DOHH2 (cell line): ENCODE measurements around the gene LRRN3.

Experiments used
- H3F3A ChIP-seq: fragments of 200-600 bp; sonication (generic), shearing (Covaris generic); 2 replicates; pipeline ENCODE4 v1.6.0; 2016; ENCODE audit warnings: antibody characterized with exemption, mild to moderate bottlenecking; ENCODE audit not compliant: control insufficient read depth, insufficient read depth
- H3K27ac ChIP-seq: fragments of 200-600 bp; sonication (generic); 2 replicates; pipeline ENCODE4 v1.5.1; 2014; ENCODE audit warnings: low read depth, mild to moderate bottlenecking, low read length, moderate library complexity
- H3K27me3 ChIP-seq: fragments of 200-600 bp; sonication (generic); 2 replicates; pipeline ENCODE4 v1.6.1; 2014; ENCODE audit warnings: mild to moderate bottlenecking, low read length, mixed read lengths; ENCODE audit not compliant: control insufficient read depth
- H3K36me3 ChIP-seq: fragments of 200-600 bp; sonication (generic); 2 replicates; pipeline ENCODE4 v1.6.1; 2014; ENCODE audit warnings: mild to moderate bottlenecking, low read length, moderate library complexity, mixed read lengths; ENCODE audit not compliant: control insufficient read depth
- H3K4me1 ChIP-seq: fragments of 200-600 bp; sonication (generic); 2 replicates; pipeline ENCODE4 v1.6.1; 2014; ENCODE audit warnings: mild to moderate bottlenecking, low read length, mixed read lengths; ENCODE audit not compliant: control insufficient read depth
- H3K4me2 ChIP-seq: fragments of 200-600 bp; sonication (generic); 2 replicates; pipeline ENCODE4 v1.6.0; 2014; ENCODE audit warnings: mild to moderate bottlenecking, low read length, moderate library complexity
- H3K4me3 ChIP-seq: fragments of 200-600 bp; sonication (generic); 2 replicates; pipeline ENCODE4 v1.5.1; 2014; ENCODE audit warnings: mild to moderate bottlenecking, low read length, mixed read lengths
- H3K79me2 ChIP-seq: fragments of 200-600 bp; sonication (generic); 2 replicates; pipeline ENCODE4 v1.6.1; 2014; ENCODE audit warnings: mild to moderate bottlenecking, low read length, mixed read lengths; ENCODE audit not compliant: control insufficient read depth
- H3K9me2 ChIP-seq: fragments of 200-600 bp; sonication (generic); replicated peaks from 2 replicates; pipeline ENCODE4 v1.6.1; 2014; ENCODE audit warnings: mild to moderate bottlenecking, low read length, mixed read lengths; ENCODE audit not compliant: control insufficient read depth
- H3K9me3 ChIP-seq: fragments of 200-600 bp; sonication (generic); 2 replicates; pipeline ENCODE4 v1.6.1; 2014; ENCODE audit warnings: antibody characterized with exemption, low read length, mixed read lengths; ENCODE audit not compliant: control insufficient read depth, insufficient read depth
- H4K20me1 ChIP-seq: fragments of 200-600 bp; sonication (generic); 2 replicates; pipeline ENCODE4 v1.6.0; 2014; ENCODE audit warnings: low read depth, mild to moderate bottlenecking, antibody characterized with exemption, low read length, moderate library complexity; ENCODE audit not compliant: control insufficient read depth, insufficient read depth
- CTCF ChIP-seq: fragments of 200-600 bp; sonication (generic); IDR thresholded peaks from one replicate; pipeline ENCODE4 v1.5.1; 2014; ENCODE audit warnings: antibody characterized with exemption, mild to moderate bottlenecking, low read depth, low read length; ENCODE audit not compliant: poor library complexity, severe bottlenecking
- EZH2phosphoT487 ChIP-seq: fragments of 200-600 bp; sonication (generic); IDR thresholded peaks from 2 replicates; pipeline ENCODE4 v1.6.1; 2017; ENCODE audit warnings: borderline replicate concordance, mild to moderate bottlenecking, antibody characterized with exemption, low read length, moderate library complexity, mixed read lengths

LRRN3 gene

GRCh38 chr7:111108000-111108399, 17.1 kb downstream of the LRRN3 start:
- H3K79me2 ChIP-seq = no peaks in the 10 kb centered on the region
- H3K4me2 ChIP-seq = no peak overlapping the region
- H3F3A ChIP-seq = no peaks in the 10 kb centered on the region
- H3K9me2 ChIP-seq = no peaks in the 10 kb centered on the region
- H3K27me3 ChIP-seq = no peaks in the 10 kb centered on the region
- no peaks in the 10 kb centered on the region for H3K36me3 ChIP-seq
- peaks cover 16% of the 10 kb centered on the region for H3K4me1 ChIP-seq
- no peaks in the 10 kb centered on the region for H3K9me3 ChIP-seq
- TF ChIP-seq CTCF (no peak), EZH2phosphoT487 (no peak)
- no peak overlapping the region for H3K4me3 ChIP-seq
- H3K27ac ChIP-seq = no peak overlapping the region
- H4K20me1 ChIP-seq = no peaks in the 10 kb centered on the region

- peaks cover 16% of the 10 kb centered on the region for H3K4me1 ChIP-seq
- no peaks in the 10 kb centered on the region for H3K79me2 ChIP-seq
- H3K36me3 ChIP-seq = no peaks in the 10 kb centered on the region
- no peaks in the 10 kb centered on the region for H3K27me3 ChIP-seq
- H3K27ac ChIP-seq = no peak overlapping the region
- no peaks in the 10 kb centered on the region for H3K9me2 ChIP-seq
- no peak overlapping the region for H3K4me3 ChIP-seq
- TF ChIP-seq EZH2phosphoT487 (no peak), CTCF (no peak)
- no peaks in the 10 kb centered on the region for H3F3A ChIP-seq
- H3K4me2 ChIP-seq = no peak overlapping the region
- no peaks in the 10 kb centered on the region for H4K20me1 ChIP-seq
- no peaks in the 10 kb centered on the region for H3K9me3 ChIP-seq
Measured at GRCh38 chr7:111108496-111108895, 17.6 kb downstream of the LRRN3 start.

GRCh38 chr7:111112439-111112838, 21.5 kb downstream of the LRRN3 start:
- Histone ChIP-seq H3K9me2 (no peaks in the 10 kb centered on the region), H3K27me3 (no peaks in the 10 kb centered on the region), H3K4me1 (no peaks in the 10 kb centered on the region), H3K4me2 (no peak overlapping the region), H3K4me3 (no peak overlapping the region), H3K79me2 (no peaks in the 10 kb centered on the region), H3K36me3 (no peaks in the 10 kb centered on the region), H4K20me1 (no peaks in the 10 kb centered on the region), H3F3A (no peaks in the 10 kb centered on the region), H3K27ac (no peak overlapping the region), H3K9me3 (no peaks in the 10 kb centered on the region)
- TF ChIP-seq EZH2phosphoT487 = no peak
- no peak for TF ChIP-seq CTCF

GRCh38 chr7:111113263-111114017, 22.5 kb downstream of the LRRN3 start:
- Histone ChIP-seq H3F3A (no peaks in the 10 kb centered on the region), H3K4me1 (no peaks in the 10 kb centered on the region), H3K9me3 (no peaks in the 10 kb centered on the region), H3K27me3 (no peaks in the 10 kb centered on the region), H3K4me2 (no peak overlapping the region), H4K20me1 (no peaks in the 10 kb centered on the region), H3K79me2 (no peaks in the 10 kb centered on the region), H3K4me3 (no peak overlapping the region), H3K9me2 (no peaks in the 10 kb centered on the region), H3K36me3 (no peaks in the 10 kb centered on the region), H3K27ac (no peak overlapping the region)
- TF ChIP-seq CTCF = no peak
